GM18517 (cell line): ENCODE data around the gene PPFIA2.
"Not testable (repeated sequence)": the region's sequence is repeated elsewhere in the genome, so short reads cannot be mapped to it uniquely, and the experiment has no call there.

ENCODE experiments used
- ATAC-seq: cut with Tn5 transposase; IDR thresholded peaks from one replicate; pipeline ENCODE4 v1.9.1; 2021; ENCODE audit warnings: mild to moderate bottlenecking, moderate library complexity; ENCODE audit not compliant: unreplicated experiment

PPFIA2 gene

DNA sequence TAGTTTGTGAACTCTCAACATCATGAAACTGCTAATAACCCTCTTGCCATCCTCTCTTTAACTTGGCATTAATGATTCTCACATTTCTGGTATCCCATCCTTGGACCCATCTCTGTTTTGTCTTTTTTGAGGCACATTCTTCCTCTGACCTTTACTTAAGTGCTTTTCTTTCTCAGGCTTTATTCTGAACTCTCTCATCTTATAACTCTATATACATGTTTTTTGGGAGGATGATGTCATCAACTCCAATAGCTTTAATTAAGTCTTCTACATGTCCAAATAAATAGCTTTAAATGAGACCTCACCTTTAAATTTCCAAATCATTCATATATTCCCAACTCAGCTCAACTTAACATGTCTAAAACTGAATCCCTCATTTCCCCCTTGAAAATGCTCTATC is 88.4 kb downstream of the PPFIA2 start:
- ATAC-seq, result no peak

DNA sequence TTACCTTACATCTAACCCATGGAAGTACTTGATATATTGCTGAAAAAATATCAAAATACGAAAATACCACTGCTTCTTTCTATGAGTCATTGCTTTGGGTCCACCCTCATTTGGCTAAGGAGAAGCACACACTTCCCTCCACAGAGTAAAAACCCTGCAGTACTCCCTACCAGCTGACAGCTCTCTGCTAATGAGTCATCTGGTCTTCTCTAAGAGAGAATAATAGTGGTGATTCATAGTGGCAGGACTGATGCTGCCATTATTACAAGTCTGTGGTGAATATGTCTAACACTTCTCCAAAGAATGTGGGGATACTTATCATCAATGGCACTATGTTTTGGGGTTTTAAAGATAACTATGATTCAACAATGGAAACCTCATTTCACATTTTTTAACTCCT is 90.7 kb downstream of the PPFIA2 start:
- ATAC-seq, result peak; percentile 87

DNA sequence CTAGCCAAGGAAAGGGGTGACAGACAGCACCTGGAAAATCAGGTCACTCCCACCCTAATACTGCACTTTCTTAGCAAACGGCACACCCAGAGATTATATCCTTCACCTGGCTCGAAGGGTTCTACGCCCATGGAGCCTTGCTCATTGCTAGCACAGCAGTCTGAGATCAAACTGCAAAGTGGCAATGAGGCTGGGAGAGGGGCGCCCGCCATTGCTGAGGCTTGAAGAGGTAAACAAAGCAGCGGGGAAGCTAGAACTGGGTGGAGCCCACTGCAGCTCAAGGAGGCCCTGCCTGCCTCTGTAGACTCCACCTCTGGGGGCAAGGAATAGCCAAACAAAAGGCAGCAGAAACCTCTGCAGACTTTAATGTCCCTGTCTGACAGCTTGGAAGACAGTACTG is 99.8 kb downstream of the PPFIA2 start:
- ATAC-seq, result not testable (repeated sequence)

DNA sequence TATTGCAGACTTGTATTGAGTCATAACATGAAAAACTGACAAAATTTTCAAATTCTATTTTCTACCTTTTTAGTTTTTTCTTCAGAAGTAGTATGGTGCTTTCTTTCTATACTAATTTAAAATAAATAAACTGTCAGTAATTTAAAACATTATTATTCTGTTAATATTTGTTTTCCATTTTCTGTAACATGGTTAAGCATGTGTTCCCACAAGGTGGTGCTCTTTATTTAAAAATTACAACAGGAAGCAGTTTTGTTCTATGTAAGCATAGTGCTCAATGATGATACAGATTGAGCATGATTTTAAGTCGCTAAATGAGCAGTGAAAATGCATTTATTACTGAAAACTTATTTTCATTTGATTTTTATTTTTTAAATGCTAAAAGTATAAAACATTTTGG is 114.6 kb downstream of the PPFIA2 start:
- ATAC-seq, result peak; percentile 73

DNA sequence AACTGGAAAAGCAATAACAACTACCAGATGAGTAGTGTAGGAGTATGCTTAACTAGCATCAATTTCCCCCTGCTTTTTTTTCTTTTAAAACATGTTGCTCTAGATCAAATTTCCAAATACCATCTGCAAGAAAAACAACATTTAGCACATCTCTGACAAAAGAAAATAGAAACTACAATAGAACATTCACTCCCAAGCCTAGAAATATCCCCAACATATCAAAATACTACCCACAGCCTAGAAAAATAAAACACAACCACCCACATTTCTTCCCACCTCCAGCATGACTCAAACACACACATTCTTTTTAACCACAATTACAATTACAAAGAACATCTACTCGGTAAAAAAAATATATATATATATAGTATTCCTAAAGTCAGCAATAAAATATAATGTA is 120.0 kb downstream of the PPFIA2 start:
- no peak for ATAC-seq

DNA sequence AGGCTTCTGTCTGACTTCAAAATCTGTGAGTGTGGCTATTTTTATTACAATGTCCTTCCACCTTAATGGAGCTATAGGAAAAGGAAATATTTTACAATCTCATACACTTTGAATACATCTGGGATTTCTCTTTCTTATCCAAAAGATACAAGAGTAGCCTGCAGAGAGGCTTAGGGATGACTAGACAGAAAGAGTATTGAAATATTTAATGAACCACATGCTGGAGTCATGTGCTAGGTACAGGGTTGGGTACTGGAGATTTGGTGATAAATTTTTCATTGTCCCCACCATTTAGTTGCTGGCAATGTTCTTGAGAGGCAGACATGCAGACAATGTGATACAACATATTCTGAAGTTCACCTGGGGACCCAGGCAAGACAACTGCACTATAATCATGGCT is 126.0 kb downstream of the PPFIA2 start:
- ATAC-seq, result no peak

DNA sequence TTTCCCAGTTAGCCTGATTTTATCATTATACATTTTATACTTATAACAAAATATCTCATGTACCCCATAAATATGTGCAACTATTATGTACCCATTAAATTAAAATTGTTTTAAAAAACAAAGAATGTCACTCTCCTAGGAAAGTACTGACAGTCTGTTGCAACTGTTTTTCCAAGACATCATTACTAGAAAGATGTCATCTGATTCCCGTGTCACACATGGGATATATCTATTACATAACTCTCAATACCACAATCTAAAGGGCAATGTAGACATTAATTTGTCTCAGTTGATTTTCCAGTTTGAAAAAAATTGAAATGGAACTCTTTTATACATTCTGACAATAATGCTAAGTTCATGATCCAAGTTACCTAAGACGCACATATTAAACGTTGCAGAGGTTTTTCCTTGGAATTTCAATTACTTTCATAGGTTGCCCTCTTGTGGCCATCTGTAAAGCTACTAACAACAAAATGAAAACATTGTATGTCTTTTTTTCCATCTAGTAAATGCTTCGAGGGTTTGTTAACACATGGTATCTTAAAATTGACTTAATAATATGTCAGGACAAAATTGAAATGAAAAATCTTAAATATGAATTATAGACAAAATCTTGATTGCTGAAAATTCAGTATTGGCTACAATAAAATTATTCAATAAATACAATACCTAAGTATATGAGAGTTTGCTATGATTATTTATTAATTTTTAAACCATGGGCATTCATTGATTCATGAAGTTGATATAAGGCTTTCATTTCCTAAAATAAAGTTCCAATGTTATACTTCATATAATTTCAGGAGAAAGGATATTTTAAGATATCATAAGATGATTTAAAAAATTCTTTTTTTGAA is 131.6 kb downstream of the PPFIA2 start:
- no peak for ATAC-seq

DNA sequence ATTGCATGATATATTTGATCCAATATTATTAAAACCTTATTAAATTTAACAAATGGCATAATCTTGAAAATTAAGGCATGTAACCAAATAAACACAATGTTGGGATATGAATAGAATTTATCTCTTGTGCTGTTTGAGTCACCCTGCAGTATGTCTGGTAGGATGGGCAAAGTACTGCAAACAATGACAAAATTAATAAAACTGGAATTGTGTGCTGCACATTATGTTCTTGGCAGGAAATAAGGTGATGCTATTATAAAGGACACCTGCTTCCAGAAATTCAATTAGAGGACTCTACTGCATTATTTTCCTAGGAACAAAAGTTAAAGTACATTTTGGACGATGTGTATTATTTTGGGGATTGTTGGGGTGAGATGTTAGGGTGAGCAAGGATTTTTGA is 132.7 kb downstream of the PPFIA2 start:
- ATAC-seq, result no peak

DNA sequence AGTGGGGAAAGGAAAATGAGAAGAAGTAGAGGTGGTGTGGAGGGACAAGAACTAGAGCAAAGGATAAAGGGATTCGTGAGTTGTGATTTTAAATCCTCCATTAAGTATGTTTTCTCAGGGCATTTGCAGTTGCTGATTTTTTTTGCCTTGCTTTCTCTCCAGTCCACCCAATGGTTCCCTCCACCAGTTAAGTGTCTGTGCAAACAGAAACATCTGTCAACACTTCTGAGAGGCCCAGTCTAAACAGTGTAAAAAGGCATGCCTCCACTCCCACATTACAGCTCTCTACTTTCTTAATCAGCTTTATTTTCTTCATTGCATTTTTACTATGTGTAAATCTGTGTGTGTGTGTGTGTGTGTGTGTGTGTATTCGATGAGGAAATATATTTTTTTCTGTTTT is 141.2 kb downstream of the PPFIA2 start:
- ATAC-seq, result no peak

DNA sequence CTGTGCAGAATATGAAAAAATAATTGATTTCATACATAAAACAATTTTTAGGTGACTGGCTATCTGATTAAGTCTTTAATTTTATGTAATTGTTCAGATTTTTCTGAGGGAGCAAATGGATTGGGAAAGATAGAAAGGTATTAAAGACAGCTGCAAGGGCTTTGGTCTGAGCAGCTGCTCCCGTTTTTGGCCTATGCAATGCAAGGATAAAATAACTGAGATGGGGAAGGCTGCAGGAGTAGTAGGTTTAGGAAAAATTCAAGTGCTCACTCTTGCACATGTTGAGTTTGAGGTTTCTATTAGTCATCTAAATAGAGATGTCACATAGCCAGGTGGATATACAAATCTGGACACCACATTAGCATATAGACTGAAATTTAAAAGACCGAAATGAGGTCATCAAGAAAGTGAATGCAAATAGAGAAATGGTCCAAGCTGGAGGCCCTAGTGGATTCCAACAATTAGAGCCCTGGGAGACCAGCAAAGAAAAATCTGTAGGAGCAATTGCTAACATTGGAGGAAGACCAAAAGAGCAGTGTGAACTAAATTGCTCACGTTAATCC is 144.0 kb downstream of the PPFIA2 start:
- no peak for ATAC-seq

DNA sequence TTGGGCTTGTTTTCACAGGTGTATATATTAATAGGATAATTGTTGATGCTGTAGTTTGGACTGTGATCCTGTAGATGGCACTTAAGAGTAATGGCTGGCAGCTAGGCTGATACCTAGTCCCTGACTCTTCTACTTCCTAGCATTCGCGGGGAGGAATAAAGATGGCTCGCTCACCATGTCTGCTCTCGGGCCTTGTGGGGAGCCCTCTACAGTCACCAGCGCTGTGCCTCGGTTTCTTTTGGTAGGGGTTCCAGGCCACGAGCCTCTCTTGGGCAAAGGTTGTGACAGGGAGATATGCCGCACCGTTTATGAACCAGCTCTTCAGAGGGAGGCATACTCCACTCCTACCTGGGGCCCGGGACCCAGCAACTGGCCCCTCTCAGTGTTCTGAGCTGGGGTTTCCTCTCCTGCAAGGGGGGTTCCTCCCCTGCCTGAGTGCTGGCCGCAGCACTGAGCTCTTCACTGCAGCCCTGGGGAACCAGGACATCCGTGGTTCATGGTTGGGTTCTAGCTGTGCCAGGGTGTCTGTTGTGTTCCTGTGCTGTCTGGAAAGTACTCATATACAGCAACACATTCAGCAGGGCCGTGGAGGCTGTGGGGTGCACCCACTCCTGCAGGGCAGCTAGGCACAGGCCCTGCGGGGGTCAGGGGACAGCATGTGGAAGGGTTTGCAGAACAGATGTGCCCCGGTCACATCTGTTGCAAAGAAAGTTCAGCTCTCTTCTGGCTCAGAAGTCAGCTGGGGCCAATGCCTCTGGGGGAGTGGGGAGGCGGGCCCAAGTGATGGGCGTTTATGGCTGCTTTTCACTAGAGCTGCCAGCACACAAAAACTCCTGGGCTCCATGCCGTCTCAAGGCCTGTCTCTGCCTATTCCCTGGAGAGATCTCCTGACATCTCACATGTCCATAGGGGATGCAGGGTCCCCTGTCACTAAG is 147.9 kb downstream of the PPFIA2 start:
- ATAC-seq, result no peak

DNA sequence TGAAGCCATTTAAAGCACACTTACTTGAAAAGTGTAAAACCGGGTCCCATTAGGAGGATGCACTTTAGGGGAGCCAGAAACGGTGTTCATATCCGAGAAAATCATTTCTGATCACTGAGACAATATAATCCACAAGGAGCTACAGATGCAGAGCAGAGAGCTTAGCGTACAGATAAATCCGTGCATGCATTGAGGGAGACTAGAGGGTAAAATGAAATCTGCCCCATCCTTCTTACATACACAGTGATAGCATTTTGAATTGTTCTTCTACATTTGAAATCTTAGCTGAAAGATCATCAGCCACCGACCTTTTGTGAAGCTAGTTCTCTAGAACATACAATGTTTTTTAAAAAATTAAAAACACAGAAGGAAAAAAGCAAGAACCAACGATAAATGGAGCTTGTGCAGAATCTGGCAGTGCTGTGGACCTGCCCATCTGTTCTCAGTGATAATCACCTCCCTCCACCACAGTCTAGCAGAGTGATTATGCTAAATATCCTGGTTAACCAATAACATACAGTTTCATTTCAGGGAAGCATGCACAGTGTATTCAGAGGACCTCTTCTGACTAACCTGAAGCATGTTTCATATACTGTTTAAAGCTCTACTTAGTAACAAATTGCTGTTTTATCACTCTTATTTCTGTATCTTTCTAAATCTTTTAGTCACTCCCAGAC is 161.1 kb downstream of the PPFIA2 start:
- ATAC-seq, result peak; percentile 78

DNA sequence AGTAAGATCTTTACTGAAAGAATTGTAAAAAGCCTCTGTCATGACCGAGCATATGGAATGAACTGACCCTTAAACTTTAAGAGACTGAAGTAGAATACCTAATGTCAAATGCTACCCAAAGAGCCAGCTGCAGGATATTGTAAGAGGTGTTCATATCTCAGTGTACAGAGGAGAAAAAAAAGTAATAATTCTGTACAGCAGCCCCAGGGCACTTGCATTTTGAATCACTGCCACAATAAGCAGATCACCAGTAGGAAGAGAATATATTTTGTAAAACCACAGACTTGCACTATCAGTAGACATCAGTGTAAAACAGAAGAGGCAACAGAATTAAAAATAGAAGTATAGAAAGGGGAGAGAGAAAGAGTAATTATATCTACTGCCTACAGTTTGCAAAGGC is 162.6 kb downstream of the PPFIA2 start:
- no peak for ATAC-seq

DNA sequence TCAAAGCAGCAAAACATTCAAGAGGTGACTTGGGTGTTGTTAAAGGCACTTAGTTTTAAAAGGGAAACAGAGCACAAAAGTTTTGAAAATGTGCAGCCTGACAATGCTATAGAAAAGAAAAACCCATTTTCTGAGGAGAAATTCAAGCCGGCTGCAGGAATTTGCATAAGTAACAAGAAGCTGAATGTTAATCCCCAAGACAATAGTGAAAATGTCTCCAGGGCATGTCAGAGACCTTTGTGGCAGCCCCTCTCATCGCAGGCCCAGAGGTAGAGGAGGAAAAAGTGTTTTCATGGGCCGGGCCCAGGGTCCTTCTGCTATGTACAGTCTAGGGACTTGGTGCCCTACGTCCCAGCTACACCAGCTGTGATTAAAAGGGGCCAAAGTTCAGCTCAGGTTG is 167.9 kb downstream of the PPFIA2 start:
- no peak for ATAC-seq

DNA sequence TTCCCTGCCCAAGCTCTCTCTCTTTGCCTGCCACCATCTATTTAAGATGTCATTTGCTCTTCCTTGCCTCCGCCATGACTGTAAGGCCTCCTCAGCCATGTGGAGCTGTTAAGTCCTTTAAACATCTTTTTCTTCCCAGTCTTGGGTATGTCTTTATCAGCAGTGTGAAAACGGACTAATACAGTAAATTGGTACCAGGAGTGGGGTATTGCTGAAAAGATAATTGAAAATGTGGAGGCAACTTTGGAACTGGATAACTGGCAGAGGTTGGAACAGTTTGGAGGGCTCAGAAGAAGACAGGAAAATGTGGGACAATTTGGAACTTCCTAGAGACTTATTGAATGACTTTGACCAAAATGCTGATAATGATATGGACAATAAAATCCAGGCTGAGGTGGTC is 168.4 kb downstream of the PPFIA2 start:
- ATAC-seq, result not testable (repeated sequence)

DNA sequence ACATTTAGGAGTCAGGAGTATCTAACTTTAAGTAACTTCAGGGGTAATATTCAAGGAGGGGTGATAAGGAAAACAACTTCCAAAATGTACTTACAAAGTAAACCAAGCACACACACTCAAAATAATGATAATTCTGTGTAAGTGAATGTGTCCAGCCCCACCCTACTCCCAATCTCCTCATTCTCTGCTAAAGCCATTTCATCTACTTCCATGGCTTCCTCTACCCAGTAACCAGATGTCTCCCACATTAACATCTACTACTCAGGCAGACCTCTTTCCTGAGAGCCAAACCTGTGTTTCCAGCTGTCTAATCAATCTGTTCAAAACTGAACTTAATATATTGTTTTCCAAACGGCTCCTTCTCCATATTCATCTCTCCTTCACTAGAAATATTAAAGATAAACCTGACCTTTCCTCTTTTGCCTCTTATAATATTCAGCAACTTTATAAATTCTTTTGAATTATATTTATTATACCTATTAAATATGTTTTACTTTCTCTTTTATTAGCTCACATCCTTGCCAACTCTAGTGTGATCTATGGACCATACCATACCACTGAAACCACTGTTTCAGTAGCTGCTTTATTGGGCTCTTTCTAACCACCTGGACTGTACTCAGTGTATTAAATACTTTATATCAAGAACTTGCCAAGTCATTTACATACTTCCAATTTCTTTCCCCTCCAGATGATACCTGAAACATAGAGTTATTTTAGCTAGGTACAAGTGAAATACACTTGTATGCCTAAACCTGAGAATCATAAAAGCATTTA is 170.7 kb downstream of the PPFIA2 start:
- no peak for ATAC-seq

DNA sequence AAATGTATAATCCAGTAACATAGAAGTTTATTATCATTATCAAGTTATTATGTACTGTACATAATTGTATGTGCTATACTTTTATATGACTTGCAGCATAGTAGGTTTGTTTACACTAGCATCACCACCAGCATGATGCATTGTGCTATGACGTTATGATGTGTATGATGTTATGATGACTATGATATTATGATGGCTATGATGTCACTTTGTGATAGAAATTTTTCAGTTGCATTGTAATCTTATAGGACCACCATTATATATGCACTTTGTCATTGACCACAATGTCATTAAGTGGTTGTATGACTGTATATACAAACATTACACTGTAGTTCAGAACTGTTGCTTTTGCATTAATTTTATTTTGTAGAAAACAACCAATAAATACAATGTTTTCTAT is 173.4 kb downstream of the PPFIA2 start:
- ATAC-seq, result no peak

DNA sequence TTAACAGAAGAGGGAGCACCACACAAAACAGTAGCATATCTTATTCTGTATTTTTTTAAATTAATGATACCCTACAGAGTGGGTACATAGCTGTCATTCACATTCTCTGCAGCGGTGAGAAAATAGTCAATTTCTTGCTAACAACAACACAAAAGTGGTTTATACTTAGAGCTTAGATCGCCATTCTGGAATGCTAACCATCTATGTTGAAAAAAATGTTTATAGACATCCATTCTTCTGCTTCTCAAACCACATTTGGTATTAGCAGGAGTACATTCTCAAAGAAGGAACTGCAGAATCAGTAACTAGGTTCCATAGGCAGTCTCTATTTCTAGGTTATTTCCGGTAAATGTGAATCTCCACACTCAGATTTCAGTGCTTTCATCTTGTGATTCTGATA is 185.9 kb downstream of the PPFIA2 start:
- no peak for ATAC-seq

DNA sequence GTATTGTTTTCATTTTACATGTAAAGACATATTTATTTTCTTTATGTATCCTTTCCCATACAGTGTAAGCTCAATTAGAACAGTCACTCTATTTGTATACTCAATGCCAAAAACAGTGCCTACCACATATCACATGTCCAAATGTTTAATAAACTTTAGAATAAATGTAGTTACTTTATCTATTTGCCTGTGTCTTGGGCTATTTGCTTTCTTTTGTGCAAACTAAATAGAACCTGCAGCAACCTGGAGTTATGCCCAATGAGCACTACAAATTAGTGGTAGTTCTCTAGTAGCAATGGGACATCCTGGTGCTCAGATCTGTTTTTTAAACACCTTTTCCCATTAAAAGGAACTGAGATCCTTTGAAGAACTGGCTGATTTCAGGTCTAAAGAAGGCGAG is 186.7 kb downstream of the PPFIA2 start:
- no peak for ATAC-seq

DNA sequence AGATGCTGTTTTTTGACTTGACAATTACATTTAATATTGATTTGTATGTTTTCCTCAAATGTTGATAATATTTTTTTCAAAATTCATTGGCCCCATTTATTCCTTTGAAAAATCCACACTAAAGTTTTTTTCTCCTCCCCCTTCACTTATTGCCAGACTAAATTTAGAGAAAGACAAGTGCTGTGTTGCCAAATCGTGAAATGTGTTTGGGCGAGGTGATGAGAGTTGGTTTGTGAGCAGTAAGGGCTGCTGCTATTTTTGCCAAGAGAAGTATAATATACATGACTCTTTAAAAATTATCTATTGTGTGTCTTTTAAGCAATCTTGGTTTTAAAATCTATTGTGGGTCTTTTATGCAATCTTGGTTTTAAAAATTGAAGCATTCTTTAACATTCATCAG is 188.9 kb downstream of the PPFIA2 start:
- no peak for ATAC-seq
